ENCODE data around the gene NDUFAF2.

DNA sequence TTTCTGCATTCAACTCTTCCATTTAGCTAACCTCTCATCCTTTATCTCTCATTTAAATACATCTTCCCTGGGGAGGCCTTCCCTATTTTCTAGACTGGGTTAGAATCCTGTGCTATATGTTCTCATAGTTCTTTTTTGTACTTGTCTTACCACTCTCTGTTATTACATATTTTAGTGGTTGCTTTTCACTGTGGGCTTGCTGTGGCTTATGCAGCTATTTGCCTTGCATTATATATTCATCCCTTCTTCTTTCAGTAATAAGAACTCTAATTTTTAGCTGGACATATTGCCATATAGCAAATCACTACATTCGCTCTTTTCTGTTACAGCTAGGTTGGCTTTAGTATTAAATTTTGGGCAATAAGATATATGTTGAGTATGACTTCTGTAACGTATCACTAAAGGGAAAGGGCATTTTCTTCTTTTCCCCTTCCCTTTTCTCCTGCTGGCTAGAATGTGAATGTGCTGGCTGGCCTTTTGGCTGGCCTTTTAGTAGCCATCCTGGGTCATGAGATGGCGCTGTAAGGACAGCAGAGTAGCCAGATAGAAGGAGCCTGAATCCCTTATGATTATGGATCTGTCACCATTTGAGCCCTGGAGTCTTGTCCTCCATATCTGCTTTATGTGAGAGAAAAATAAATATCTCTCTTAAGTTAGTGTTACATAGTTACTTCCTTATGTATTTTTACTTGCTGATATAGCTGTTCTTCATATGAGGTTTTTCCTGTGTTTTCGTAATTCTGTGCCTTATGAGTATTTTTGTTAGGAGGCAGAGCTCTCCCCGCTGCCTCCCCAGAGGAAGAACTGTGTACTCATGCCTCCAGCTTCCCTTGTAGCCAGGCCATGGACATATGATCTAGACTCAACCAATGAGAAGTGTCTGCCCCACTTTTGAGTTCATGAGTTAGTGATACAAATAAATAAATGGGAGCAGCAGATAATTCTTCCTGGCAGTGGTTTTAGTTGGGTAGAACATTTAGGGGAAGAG is 65.8 kb downstream of the NDUFAF2 start:
- TF ChIP-seq RXRA (IDR thresholded peaks at IDR 0.05; ENCODE audit: insufficient read depth, low read depth, low read length) (no peak), ASH2L (IDR thresholded peaks at IDR 0.05; ENCODE audit: low read length) (no peak), YY1 (IDR thresholded peaks at IDR 0.05; ENCODE audit: low read depth, low read length) (no peak), ZNF274 (IDR thresholded peaks at IDR 0.05; ENCODE audit: borderline replicate concordance, extremely low read depth, low read length) (no peak), EP300 (IDR thresholded peaks at IDR 0.05; ENCODE audit: borderline replicate concordance in 1 of 2, low read depth in 2 of 2, low read length in 2 of 2) (no peak), POLR2AphosphoS5 (IDR thresholded peaks at IDR 0.05; ENCODE audit: low read depth, low read length) (no peak), POLR2A (IDR thresholded peaks at IDR 0.05; ENCODE audit: control extremely low read depth in 1 of 2, low read depth in 2 of 2, low read length in 2 of 2) (no peak), EZH2 (IDR thresholded peaks at IDR 0.05; ENCODE audit: low read depth, low read length, severe bottlenecking) (no peak), SP1 (IDR thresholded peaks at IDR 0.05; ENCODE audit: low read depth, low read length) (no peak)
- TF ChIP-seq, protein P1, sequence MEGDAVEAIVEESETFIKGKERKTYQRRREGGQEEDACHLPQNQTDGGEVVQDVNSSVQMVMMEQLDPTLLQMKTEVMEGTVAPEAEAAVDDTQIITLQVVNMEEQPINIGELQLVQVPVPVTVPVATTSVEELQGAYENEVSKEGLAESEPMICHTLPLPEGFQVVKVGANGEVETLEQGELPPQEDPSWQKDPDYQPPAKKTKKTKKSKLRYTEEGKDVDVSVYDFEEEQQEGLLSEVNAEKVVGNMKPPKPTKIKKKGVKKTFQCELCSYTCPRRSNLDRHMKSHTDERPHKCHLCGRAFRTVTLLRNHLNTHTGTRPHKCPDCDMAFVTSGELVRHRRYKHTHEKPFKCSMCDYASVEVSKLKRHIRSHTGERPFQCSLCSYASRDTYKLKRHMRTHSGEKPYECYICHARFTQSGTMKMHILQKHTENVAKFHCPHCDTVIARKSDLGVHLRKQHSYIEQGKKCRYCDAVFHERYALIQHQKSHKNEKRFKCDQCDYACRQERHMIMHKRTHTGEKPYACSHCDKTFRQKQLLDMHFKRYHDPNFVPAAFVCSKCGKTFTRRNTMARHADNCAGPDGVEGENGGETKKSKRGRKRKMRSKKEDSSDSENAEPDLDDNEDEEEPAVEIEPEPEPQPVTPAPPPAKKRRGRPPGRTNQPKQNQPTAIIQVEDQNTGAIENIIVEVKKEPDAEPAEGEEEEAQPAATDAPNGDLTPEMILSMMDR (IDR thresholded peaks at IDR 0.05; ENCODE audit: control extremely low read depth in 1 of 3, insufficient read depth in 1 of 3, low read depth in 1 of 3, low read length in 3 of 3): peak; percentile 58 to 98 (median 89)
